ENCODE results near the gene ROBO1. TPM values are rescaled to one million over a fixed set of nuclear protein-coding genes. Genes with fewer than 3 reads are reported as not detected.

Gene ROBO1
- total and polyA plus RNA-seq, 2 donors from 2014 or later: 2.1 to 22.1 TPM

DNA sequence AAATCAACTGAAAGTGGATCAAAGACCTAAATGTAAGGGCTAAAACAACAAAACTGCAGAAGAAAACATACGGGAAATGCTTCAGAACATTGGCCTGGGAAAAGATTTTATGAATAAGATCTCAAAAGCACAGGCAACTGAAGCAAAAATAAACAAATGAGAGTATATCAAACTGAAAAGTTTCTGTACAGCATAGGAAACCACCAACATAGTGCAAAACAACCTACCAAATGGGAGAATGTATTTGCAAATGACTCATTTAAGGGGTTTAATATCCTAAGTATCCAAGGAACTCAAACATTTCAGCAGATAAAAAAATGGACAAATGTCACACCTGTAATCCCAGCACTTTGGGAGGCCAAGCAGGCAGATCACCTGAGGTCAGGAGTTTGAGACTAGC lies 489.1 kb downstream of the ROBO1 start:
- Histone ChIP-seq H3K9ac (ENCODE audit: low read length in 3 of 3) (no peak overlapping the region), H3K9me3 (ENCODE audit: control insufficient read depth in 2 of 3, insufficient read depth in 1 of 3, low read length in 3 of 3) (no peaks in the 10 kb centered on the region), H3K27ac (ENCODE audit: low read depth in 2 of 2, low read length in 2 of 2) (no peak overlapping the region), H3K4me3 (ENCODE audit: low read length in 3 of 3) (no peak overlapping the region), H3K27me3 (ENCODE audit: control insufficient read depth, insufficient read depth, low read length) (no peaks in the 10 kb centered on the region), H3K4me1 (ENCODE audit: control insufficient read depth in 2 of 3, insufficient read depth in 2 of 3, low read depth in 1 of 3, low read length in 3 of 3) (no peaks in the 10 kb centered on the region), H3K36me3 (ENCODE audit: control insufficient read depth in 2 of 3, insufficient read depth in 3 of 3, low read length in 3 of 3) (no peaks in the 10 kb centered on the region)
- DNase-seq (no peak), FAIRE-seq (no peak)
- no peak for TF ChIP-seq CTCF (IDR thresholded peaks at IDR 0.05; ENCODE audit: borderline replicate concordance, extremely low read depth, insufficient read depth)
- intact Hi-C loops (cut with DNase I): no loop called here

- TF ChIP-seq CTCF (IDR thresholded peaks at IDR 0.05; ENCODE audit: borderline replicate concordance, extremely low read depth, insufficient read depth): no peak
- H3K27me3 ChIP-seq (ENCODE audit: control insufficient read depth, insufficient read depth, low read length): no peaks in the 10 kb centered on the region
- H3K36me3 ChIP-seq (ENCODE audit: control insufficient read depth in 2 of 3, insufficient read depth in 3 of 3, low read length in 3 of 3): no peaks in the 10 kb centered on the region
- H3K4me1 ChIP-seq (ENCODE audit: control insufficient read depth in 2 of 3, insufficient read depth in 2 of 3, low read depth in 1 of 3, low read length in 3 of 3): no peaks in the 10 kb centered on the region
- intact Hi-C loops (cut with DNase I): no loop called here
- no peaks in the 10 kb centered on the region for H3K9me3 ChIP-seq (ENCODE audit: control insufficient read depth in 2 of 3, insufficient read depth in 1 of 3, low read length in 3 of 3)
- H3K9ac ChIP-seq (ENCODE audit: low read length in 3 of 3): no peak overlapping the region
- no peak overlapping the region for H3K27ac ChIP-seq (ENCODE audit: low read depth in 2 of 2, low read length in 2 of 2)
- DNase-seq (no peak), FAIRE-seq (no peak)
- no peak overlapping the region for H3K4me3 ChIP-seq (ENCODE audit: low read length in 3 of 3)
These were observed 499.4 kb downstream of the ROBO1 start for GRCh38 chr3:79268422-79268821.

DNA sequence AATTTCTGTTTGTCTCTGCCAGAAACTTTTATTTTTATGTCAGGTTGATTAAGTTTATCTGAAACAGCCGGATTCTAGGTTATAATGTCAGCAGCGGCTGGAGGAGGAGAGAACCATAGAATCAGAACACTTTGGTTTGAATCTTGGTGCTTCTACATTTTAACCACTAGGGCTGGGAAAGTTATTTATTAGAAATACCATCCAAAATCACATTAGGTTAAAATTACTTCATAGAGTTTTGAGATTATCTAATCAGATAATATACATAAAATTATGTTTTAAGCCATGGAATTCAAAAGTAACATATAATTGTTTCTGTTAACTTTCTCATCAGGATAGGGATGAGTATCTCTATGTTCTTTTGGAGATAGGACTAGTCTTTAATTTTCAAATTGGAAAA lies 502.9 kb downstream of the ROBO1 start:
- H3K27me3 ChIP-seq (ENCODE audit: control insufficient read depth, insufficient read depth, low read length): no peaks in the 10 kb centered on the region
- H3K27ac ChIP-seq (ENCODE audit: low read depth in 2 of 2, low read length in 2 of 2): no peak overlapping the region
- DNase-seq (no peak), FAIRE-seq (no peak)
- H3K36me3 ChIP-seq (ENCODE audit: control insufficient read depth in 2 of 3, insufficient read depth in 3 of 3, low read length in 3 of 3): no peaks in the 10 kb centered on the region
- H3K4me3 ChIP-seq (ENCODE audit: low read length in 3 of 3): no peak overlapping the region
- TF ChIP-seq CTCF (IDR thresholded peaks at IDR 0.05; ENCODE audit: borderline replicate concordance, extremely low read depth, insufficient read depth): no peak
- H3K9me3 ChIP-seq (ENCODE audit: control insufficient read depth in 2 of 3, insufficient read depth in 1 of 3, low read length in 3 of 3): no peaks in the 10 kb centered on the region
- no peaks in the 10 kb centered on the region for H3K4me1 ChIP-seq (ENCODE audit: control insufficient read depth in 2 of 3, insufficient read depth in 2 of 3, low read depth in 1 of 3, low read length in 3 of 3)
- intact Hi-C loops (cut with DNase I): no loop called here
- no peak overlapping the region for H3K9ac ChIP-seq (ENCODE audit: low read length in 3 of 3)

DNA sequence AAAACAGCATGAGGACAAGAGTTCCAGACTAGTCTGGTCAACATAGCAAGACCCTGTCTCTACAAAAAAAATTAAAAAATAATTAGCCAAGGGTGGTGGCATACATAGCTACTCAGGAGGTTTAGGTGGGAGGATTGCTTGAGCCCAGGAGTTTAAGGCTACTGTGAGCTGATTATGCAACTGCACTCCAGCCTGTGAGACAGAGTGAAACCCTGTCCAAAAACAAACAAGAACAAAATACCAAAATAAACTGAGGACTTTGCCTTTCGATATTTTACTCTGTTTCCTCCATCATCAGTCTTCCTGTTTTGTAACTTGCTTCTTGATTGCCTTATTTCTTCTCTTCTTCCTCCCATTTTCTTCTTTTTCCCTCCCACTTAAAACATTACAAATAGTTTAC lies 504.4 kb downstream of the ROBO1 start:
- Histone ChIP-seq H3K36me3 (ENCODE audit: control insufficient read depth in 2 of 3, insufficient read depth in 3 of 3, low read length in 3 of 3) (no peaks in the 10 kb centered on the region), H3K9me3 (ENCODE audit: control insufficient read depth in 2 of 3, insufficient read depth in 1 of 3, low read length in 3 of 3) (no peaks in the 10 kb centered on the region), H3K27ac (ENCODE audit: low read depth in 2 of 2, low read length in 2 of 2) (no peak overlapping the region), H3K27me3 (ENCODE audit: control insufficient read depth, insufficient read depth, low read length) (no peaks in the 10 kb centered on the region), H3K4me3 (ENCODE audit: low read length in 3 of 3) (no peak overlapping the region), H3K4me1 (ENCODE audit: control insufficient read depth in 2 of 3, insufficient read depth in 2 of 3, low read depth in 1 of 3, low read length in 3 of 3) (no peaks in the 10 kb centered on the region), H3K9ac (ENCODE audit: low read length in 3 of 3) (no peak overlapping the region)
- intact Hi-C loops (cut with DNase I): no loop called here
- no peak for DNase-seq
- no peak for TF ChIP-seq CTCF (IDR thresholded peaks at IDR 0.05; ENCODE audit: borderline replicate concordance, extremely low read depth, insufficient read depth)
- no peak for FAIRE-seq

All from kidney (tissue), 14 donors.